CD4-positive, alpha-beta memory T cell (primary cell): ENCODE results near the gene GDF9. TPM values are rescaled to one million over a fixed set of nuclear protein-coding genes. Genes with fewer than 3 reads are reported as not detected.
A peak's percentile ranks its signal among the peaks of the same experiment; 100 is the strongest.

ENCODE experiments used
- CTCF ChIA-PET: fragments of 350-600 bp; sonication (Branson Sonifier 250); formaldehyde crosslinking; loops from one replicate; lab custom pipeline; 2021; ENCODE audit warnings: inconsistent platforms; ENCODE audit not compliant: partially characterized antibody; lab: Charles Lee
- POLR2A ChIA-PET: fragments of 350-600 bp; sonication (Branson Sonifier 250); formaldehyde crosslinking; loops from one replicate; lab custom pipeline; 2021; ENCODE audit not compliant: partially characterized antibody; lab: Charles Lee
- DNase-seq, 5 donors: peaks; one replicate each; pipeline versions ENCODE4 v3.0.0 to v3.0.0-alpha.2; 2020 to 2022; ENCODE audit warnings: mixed read lengths in 1 of 5
- H3K27ac ChIP-seq: one replicate; pipeline ENCODE4 v1.7.0; 2013; ENCODE audit warnings: low read depth, low read length
- H3K27me3 ChIP-seq: 2 replicates; pipeline ENCODE4 v1.7.0; 2013; ENCODE audit warnings: mild to moderate bottlenecking, low read length, moderate library complexity; ENCODE audit not compliant: insufficient read depth
- H3K36me3 ChIP-seq: 2 replicates; pipeline ENCODE4 v1.7.0; 2013; ENCODE audit warnings: mild to moderate bottlenecking, low read length, moderate library complexity; ENCODE audit not compliant: insufficient read depth
- H3K4me1 ChIP-seq: 2 replicates; pipeline ENCODE4 v1.7.0; 2013; ENCODE audit warnings: mild to moderate bottlenecking, low read length, moderate library complexity; ENCODE audit not compliant: insufficient read depth
- H3K4me3 ChIP-seq, 2 donors: one replicate each; pipeline ENCODE4 v1.7.0; 2013; ENCODE audit warnings: low read length in 2 of 2, mild to moderate bottlenecking in 1 of 2
- H3K9me3 ChIP-seq, 2 donors: one replicate each; pipeline ENCODE4 v1.7.0; 2013; ENCODE audit warnings: low read length in 2 of 2, control low read depth in 1 of 2; ENCODE audit not compliant: control insufficient read depth in 1 of 2
- H3K27ac Mint-ChIP-seq, 7 donors: one replicate each; pipeline ENCODE4 v1.8.0; 2020 to 2021; ENCODE audit warnings: mixed read lengths in 7 of 7, mild to moderate bottlenecking in 6 of 7, inconsistent platforms in 3 of 7, moderate library complexity in 3 of 7
- H3K27me3 Mint-ChIP-seq, 2 donors: one replicate each; pipeline ENCODE4 v1.8.0; 2020 to 2021; ENCODE audit warnings: mixed read lengths in 2 of 2
- H3K36me3 Mint-ChIP-seq, 2 donors: one replicate each; pipeline ENCODE4 v1.8.0; 2020 to 2021; ENCODE audit warnings: mixed read lengths in 2 of 2, inconsistent platforms in 1 of 2, mild to moderate bottlenecking in 1 of 2
- H3K4me1 Mint-ChIP-seq, 4 donors: one replicate each; pipeline ENCODE4 v1.8.0; 2020 to 2021; ENCODE audit warnings: mixed read lengths in 4 of 4, mild to moderate bottlenecking in 1 of 4
- H3K4me3 Mint-ChIP-seq, 8 donors: one replicate each; pipeline ENCODE4 v1.8.0; 2020 to 2021; ENCODE audit warnings: mixed read lengths in 8 of 8, mild to moderate bottlenecking in 7 of 8, moderate library complexity in 6 of 8, inconsistent platforms in 3 of 8
- H3K9me3 Mint-ChIP-seq, 8 donors: one replicate each; pipeline ENCODE4 v1.8.0; 2020 to 2021; ENCODE audit warnings: mixed read lengths in 8 of 8, mild to moderate bottlenecking in 5 of 8, inconsistent platforms in 3 of 8, moderate library complexity in 1 of 8
- intact Hi-C: fragments of 100-400 bp; cut with micrococcal nuclease; formaldehyde crosslinking; loops from one replicate; pipeline ENCODE4 v1.15.1; 2023
- polyA plus RNA-seq, 2 donors: library from polyadenylated mRNA; unstranded; fragments of 300-500 nt; fragmentation: Illumina TruSeq; gene quantifications; one replicate each; pipeline ENCODE4 v1.2.3, GENCODE V29; 2021
- total RNA-seq, 2 experiments: library from RNA; stranded (reverse); gene quantifications; one replicate each; pipeline ENCODE4 v1.2.3, GENCODE V29; 2021

Gene GDF9
- total and polyA plus RNA-seq, 4 experiments from 2014 or later = 0.13 to 1.9 (median 0.72) TPM

DNA sequence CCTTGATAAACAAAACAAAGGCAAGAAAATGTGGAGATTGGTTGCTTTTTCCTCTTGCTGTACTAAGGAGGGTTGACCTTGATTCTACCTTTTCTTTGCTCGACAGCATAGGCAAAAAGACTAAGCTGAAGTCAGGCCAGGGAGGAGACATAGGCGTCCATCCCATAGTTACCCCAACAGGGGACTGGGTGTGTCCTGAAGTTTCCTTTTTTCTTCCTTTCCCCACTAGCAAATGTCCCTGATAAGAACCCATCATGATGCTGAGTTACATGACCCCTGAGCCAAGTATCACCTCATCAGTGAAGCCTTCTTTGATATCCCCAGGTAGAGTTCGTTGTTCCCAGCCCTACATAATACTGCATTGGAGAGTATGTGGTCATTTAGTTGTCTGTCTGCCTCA, 26.0 kb downstream of the GDF9 start:
- Histone ChIP-seq H3K4me1 (no peaks in the 10 kb centered on the region), H3K27me3 (no peaks in the 10 kb centered on the region), H3K27ac (no peak overlapping the region), H3K9me3 (no peaks in the 10 kb centered on the region), H3K36me3 (no peaks in the 10 kb centered on the region), H3K4me3 (no peak overlapping the region)
- H3K9me3 Mint-ChIP-seq = no peaks in the 10 kb centered on the region
- H3K27me3 Mint-ChIP-seq = no peaks in the 10 kb centered on the region
- DNase-seq = no peak
- no peaks in the 10 kb centered on the region for H3K4me1 Mint-ChIP-seq
- ChIA-PET CTCF (no interaction called here), POLR2A (no interaction called here)
- H3K4me3 Mint-ChIP-seq = no peak overlapping the region
- intact Hi-C loops = no loop called here
- H3K27ac Mint-ChIP-seq = no peak overlapping the region
- no peaks in the 10 kb centered on the region for H3K36me3 Mint-ChIP-seq

DNA sequence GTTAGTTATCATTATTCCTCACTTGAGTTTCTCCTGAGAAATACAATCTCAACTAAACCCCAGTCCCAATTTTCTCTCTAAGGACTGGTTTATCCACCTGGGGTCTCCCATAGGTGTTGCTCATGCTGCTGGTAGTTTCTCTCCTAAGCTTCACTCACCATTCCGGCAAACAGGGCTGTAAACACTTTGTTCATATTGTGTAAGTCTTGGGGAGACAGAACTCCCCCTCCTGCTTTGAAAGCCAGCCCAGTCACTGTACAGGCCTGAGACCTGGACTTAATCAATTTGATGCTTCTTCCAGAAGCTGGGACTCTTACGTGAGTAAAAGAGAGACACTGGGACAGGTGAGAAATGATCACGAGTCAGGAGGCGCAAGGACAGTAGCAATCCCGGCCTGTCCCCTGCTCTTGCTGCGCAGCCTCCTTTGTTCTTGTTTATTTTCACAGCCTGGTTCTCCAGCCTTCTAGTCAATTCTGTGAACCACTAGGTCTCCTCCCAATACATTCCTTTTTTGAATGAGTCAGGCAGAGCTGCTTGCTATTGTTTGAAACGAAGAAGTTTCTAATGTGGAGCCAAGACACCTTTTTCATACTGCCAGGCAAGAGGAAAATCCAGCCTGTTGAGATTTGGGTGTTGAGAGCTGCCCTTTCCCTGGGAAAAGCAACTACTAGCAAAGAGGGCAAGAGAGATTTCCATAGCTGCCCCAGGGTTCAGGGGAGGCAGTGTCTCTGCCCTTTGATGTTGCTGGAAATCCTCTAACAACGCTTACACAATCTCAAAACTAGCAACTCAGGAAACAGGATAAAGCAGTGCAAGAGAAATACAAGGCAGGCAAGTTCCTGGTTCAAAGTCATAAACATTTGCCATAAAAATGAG, 26.6 kb downstream of the GDF9 start:
- Mint-ChIP-seq H3K27me3 (no peaks in the 10 kb centered on the region), H3K4me1 (no peaks in the 10 kb centered on the region), H3K4me3 (no peak overlapping the region), H3K9me3 (no peaks in the 10 kb centered on the region), H3K36me3 (no peaks in the 10 kb centered on the region), H3K27ac (no peak overlapping the region)
- H3K4me1 ChIP-seq = no peaks in the 10 kb centered on the region
- H3K9me3 ChIP-seq = no peaks in the 10 kb centered on the region
- H3K4me3 ChIP-seq = no peak overlapping the region
- no peak overlapping the region for H3K27ac ChIP-seq
- H3K36me3 ChIP-seq = no peaks in the 10 kb centered on the region
- intact Hi-C loops = no loop called here
- no peaks in the 10 kb centered on the region for H3K27me3 ChIP-seq
- POLR2A ChIA-PET = no interaction called here
- DNase-seq = no peak
- CTCF ChIA-PET = interaction anchor here (1.2 to 1.5 kb wide), 3 partner anchors 11 to 43 kb away, joined by 3 to 5 read pairs (median 3); no protein-coding TSS in a partner anchor

DNA sequence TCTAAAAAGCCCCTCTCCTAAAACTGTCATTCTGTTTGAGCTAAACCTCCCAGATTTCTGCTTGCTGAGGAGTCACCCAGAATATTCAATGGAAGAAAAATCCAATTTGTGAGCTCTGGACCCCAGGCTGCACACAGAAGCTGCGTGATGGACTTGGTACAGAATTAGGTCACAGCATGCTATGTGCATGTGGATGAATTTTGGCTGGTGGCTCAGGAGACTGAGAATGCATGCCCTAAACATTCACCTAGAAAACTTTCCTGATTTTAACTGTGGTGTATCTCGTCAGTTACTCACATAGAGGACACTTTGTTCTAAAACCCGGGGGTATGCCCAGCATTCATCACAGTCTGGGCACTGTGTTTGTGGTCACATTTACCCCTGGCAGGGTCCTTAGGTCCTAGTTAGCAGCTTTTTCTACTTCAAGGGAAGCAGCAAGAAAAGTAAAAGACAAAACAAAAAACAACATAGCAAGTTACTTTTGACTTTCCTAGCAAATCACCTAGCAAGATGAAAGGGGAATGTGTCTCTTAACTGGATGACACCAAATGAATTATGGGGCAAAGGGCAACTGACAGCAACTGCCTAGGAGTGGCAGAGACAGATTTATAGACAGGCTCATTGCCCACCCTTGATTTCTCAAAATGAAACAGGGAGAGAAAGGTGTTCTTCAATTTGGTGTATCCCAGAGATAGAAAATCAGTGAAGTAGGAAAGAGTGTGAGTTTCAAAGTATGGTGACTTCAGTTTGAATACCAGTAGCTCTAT, 27.6 kb downstream of the GDF9 start:
- no peak for DNase-seq
- Mint-ChIP-seq H3K27me3 (peaks cover 0 to 4% of the 10 kb centered on the region in 2 donors), H3K27ac (no peak overlapping the region), H3K36me3 (no peaks in the 10 kb centered on the region), H3K4me3 (no peak overlapping the region), H3K9me3 (no peaks in the 10 kb centered on the region), H3K4me1 (no peaks in the 10 kb centered on the region)
- no peaks in the 10 kb centered on the region for H3K27me3 ChIP-seq
- no peaks in the 10 kb centered on the region for H3K36me3 ChIP-seq
- no peaks in the 10 kb centered on the region for H3K9me3 ChIP-seq
- POLR2A ChIA-PET = no interaction called here
- CTCF ChIA-PET = interaction anchor here (1.2 to 1.5 kb wide), 3 partner anchors 10 to 44 kb away, joined by 3 to 5 read pairs (median 3); no protein-coding TSS in a partner anchor
- H3K4me1 ChIP-seq = no peaks in the 10 kb centered on the region
- intact Hi-C loops = no loop called here
- no peak overlapping the region for H3K4me3 ChIP-seq
- H3K27ac ChIP-seq = no peak overlapping the region

DNA sequence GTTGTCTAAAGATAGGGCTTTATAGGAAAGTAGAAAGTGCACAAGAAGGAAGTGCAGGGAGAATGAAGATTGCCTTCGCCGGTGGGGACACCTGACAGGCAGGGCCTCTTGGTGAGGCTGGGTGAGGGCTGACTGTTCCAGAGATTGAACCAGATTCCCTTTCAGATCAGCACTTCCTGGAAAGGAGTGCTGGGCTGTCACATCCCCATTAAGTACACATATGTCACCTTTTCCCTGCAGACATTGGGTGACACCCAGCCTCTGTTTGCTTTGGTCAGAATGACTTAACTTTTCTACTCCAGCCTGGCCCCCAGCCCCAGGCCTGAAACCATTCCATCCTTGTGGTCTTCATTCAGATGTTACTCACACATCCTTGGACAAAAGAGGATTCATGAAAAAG, 28.4 kb downstream of the GDF9 start:
- Histone ChIP-seq H3K4me3 (no peak overlapping the region), H3K27me3 (no peaks in the 10 kb centered on the region), H3K27ac (no peak overlapping the region), H3K4me1 (no peaks in the 10 kb centered on the region), H3K9me3 (no peaks in the 10 kb centered on the region), H3K36me3 (no peaks in the 10 kb centered on the region)
- ChIA-PET CTCF (interaction anchor here (1.5 kb wide), 1 partner anchor 9 kb away, joined by 5 read pairs; no protein-coding TSS in a partner anchor), POLR2A (no interaction called here)
- Mint-ChIP-seq H3K4me3 (no peak overlapping the region), H3K36me3 (no peaks in the 10 kb centered on the region), H3K27ac (no peak overlapping the region), H3K4me1 (peaks cover 0 to under 1% (median 0%) of the 10 kb centered on the region in 4 donors), H3K9me3 (no peaks in the 10 kb centered on the region), H3K27me3 (peaks cover 0 to 4% of the 10 kb centered on the region in 2 donors)
- no peak for DNase-seq
- intact Hi-C loops = no loop called here

DNA sequence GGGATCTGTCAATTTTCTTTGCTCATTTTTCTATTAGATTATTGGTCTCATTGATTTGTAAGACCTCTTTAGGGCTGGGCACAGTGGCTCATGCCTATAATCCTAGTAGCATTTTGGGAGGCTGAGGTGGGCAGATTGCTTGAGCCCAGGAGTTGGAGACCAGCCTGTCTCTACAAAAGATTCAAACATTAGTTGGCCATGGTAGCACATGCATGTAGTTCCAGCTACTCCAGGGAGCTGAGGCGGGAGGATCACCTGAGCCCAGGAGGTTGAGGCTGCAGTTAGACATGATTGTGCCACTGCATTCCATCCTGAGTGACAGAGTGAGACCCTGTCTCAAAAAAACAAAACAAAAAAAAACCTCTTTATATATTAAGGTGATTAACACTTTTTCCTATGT, 29.4 kb downstream of the GDF9 start:
- H3K4me3 Mint-ChIP-seq = no peak overlapping the region
- ChIA-PET CTCF (no interaction called here), POLR2A (no interaction called here)
- H3K27ac Mint-ChIP-seq = no peak overlapping the region
- H3K36me3 ChIP-seq = no peaks in the 10 kb centered on the region
- H3K9me3 Mint-ChIP-seq = no peaks in the 10 kb centered on the region
- H3K4me1 ChIP-seq = no peaks in the 10 kb centered on the region
- peaks cover 0 to 4% (median 0%) of the 10 kb centered on the region in 4 donors for H3K4me1 Mint-ChIP-seq
- no peaks in the 10 kb centered on the region for H3K36me3 Mint-ChIP-seq
- DNase-seq = no peak
- H3K27me3 Mint-ChIP-seq = peaks cover 0 to 7% of the 10 kb centered on the region in 2 donors
- intact Hi-C loops = no loop called here
- H3K9me3 ChIP-seq = no peaks in the 10 kb centered on the region
- no peaks in the 10 kb centered on the region for H3K27me3 ChIP-seq
- H3K27ac ChIP-seq = no peak overlapping the region
- no peak overlapping the region for H3K4me3 ChIP-seq

DNA sequence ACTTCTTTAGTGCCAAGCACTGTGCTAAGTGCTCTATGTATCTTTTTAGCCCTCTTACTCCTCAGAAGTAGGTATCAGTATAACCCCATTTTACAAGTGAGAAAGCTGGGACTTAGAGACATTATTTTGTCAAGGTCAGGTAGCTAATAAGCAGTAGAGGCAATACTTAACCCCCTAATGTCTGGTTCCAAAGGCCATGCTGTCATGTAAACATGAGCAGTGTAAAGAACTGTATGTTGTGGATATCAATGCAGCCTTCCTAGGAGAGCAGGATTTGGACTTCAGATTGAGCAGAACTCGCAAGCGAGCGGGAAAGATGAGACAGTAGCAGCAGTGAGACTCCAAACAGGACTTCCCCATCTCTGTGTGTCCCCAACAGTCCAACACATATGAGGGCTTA, 32.2 kb downstream of the GDF9 start:
- intact Hi-C loops = no loop called here
- Histone ChIP-seq H3K27ac (no peak overlapping the region), H3K36me3 (no peaks in the 10 kb centered on the region), H3K4me1 (no peaks in the 10 kb centered on the region), H3K27me3 (no peaks in the 10 kb centered on the region), H3K4me3 (no peak overlapping the region), H3K9me3 (no peaks in the 10 kb centered on the region)
- CTCF ChIA-PET = interaction anchor here (1.1 to 2.2 kb wide), 2 partner anchors 14 to 49 kb away, joined by 4 to 6 read pairs; no protein-coding TSS in a partner anchor
- DNase-seq = no peak
- no peak overlapping the region for H3K4me3 Mint-ChIP-seq
- peaks cover 5 to 14% (median 8%) of the 10 kb centered on the region in 4 donors for H3K4me1 Mint-ChIP-seq
- no peaks in the 10 kb centered on the region for H3K36me3 Mint-ChIP-seq
- no peaks in the 10 kb centered on the region for H3K9me3 Mint-ChIP-seq
- peaks cover 3 to 22% of the 10 kb centered on the region in 2 donors for H3K27me3 Mint-ChIP-seq
- no peak overlapping the region for H3K27ac Mint-ChIP-seq
- POLR2A ChIA-PET = no interaction called here

DNA sequence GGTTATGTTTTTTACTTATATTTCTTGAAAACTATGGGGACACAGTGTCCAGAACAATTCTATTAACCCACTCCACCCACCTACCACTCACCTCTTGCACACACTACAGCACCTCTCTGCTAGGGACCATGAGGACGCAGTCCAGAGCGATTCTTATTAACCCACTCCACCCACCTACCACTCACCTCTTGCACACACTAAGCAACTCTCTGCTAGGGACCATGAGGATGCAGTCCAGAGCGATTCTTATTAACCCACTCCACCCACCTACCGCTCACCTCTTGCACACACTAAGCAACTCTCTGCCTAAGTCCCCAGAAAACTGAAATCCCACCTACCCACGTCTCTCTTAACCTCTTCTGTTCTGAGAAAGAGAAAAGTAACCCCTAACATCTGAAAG, 33.7 kb downstream of the GDF9 start:
- peaks cover 10 to 32% of the 10 kb centered on the region in 2 donors for H3K27me3 Mint-ChIP-seq

More for the DNA sequence above, 33.7 kb downstream of the GDF9 start:
- Histone ChIP-seq H3K9me3 (no peaks in the 10 kb centered on the region), H3K4me3 (no peak overlapping the region), H3K36me3 (no peaks in the 10 kb centered on the region), H3K27ac (no peak overlapping the region), H3K4me1 (no peaks in the 10 kb centered on the region), H3K27me3 (no peaks in the 10 kb centered on the region)
- Mint-ChIP-seq H3K4me1 (peaks cover 5 to 14% (median 8%) of the 10 kb centered on the region in 4 donors), H3K27ac (no peak overlapping the region), H3K9me3 (no peaks in the 10 kb centered on the region), H3K36me3 (no peaks in the 10 kb centered on the region), H3K4me3 (peak overlapping the region in 5 of 8 donors; percentile 19 to 74 (median 33))
- intact Hi-C loops = no loop called here
- POLR2A ChIA-PET = no interaction called here
- no peak for DNase-seq
- CTCF ChIA-PET = interaction anchor here (0.8 to 2.6 kb wide), 3 partner anchors 12 to 77 kb away, joined by 3 to 10 read pairs (median 6); no protein-coding TSS in a partner anchor
